Measurements from ENCODE around the gene ABCB10.

DNA sequence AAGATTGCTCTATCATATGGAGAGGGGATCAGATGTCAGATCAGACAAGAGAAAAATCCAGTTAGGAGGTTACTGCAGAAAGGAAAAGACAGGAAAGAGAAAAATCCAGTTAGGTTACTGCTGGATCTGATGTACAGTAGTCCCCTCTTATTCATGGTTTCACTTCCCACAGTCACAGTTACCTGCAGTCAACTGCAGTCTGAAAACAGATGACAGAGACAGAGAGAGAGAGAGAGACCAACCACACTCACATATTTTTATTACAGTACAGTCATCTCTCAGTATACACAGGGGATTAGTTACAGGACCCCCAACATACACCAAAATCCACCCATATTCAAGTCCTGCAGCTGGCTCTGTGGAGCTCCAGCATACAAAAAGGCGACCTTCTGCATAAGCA lies 79.7 kb downstream of the ABCB10 start:
- no peak for TF ChIP-seq POLR2A (IDR thresholded peaks at IDR 0.05)
- TF ChIP-seq, protein P1, sequence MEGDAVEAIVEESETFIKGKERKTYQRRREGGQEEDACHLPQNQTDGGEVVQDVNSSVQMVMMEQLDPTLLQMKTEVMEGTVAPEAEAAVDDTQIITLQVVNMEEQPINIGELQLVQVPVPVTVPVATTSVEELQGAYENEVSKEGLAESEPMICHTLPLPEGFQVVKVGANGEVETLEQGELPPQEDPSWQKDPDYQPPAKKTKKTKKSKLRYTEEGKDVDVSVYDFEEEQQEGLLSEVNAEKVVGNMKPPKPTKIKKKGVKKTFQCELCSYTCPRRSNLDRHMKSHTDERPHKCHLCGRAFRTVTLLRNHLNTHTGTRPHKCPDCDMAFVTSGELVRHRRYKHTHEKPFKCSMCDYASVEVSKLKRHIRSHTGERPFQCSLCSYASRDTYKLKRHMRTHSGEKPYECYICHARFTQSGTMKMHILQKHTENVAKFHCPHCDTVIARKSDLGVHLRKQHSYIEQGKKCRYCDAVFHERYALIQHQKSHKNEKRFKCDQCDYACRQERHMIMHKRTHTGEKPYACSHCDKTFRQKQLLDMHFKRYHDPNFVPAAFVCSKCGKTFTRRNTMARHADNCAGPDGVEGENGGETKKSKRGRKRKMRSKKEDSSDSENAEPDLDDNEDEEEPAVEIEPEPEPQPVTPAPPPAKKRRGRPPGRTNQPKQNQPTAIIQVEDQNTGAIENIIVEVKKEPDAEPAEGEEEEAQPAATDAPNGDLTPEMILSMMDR (IDR thresholded peaks at IDR 0.05): no peak
- TF ChIP-seq EP300 (IDR thresholded peaks at IDR 0.05): no peak
- TF ChIP-seq POLR2AphosphoS5 (IDR thresholded peaks at IDR 0.05): no peak

All from gastroesophageal sphincter (tissue), 3 donors.